Activated CD8-positive, alpha-beta memory T cell treated with anti-CD3 and anti-CD28 coated beads, Interleukin-2, amount 50 U/mL, for 48 hours (primary cell): ENCODE measurements around the gene EPHB2.

Experiments used
- DNase-seq: peaks from one replicate; pipeline ENCODE4 v3.0.0-alpha.2; 2020

The EPHB2 gene

DNA sequence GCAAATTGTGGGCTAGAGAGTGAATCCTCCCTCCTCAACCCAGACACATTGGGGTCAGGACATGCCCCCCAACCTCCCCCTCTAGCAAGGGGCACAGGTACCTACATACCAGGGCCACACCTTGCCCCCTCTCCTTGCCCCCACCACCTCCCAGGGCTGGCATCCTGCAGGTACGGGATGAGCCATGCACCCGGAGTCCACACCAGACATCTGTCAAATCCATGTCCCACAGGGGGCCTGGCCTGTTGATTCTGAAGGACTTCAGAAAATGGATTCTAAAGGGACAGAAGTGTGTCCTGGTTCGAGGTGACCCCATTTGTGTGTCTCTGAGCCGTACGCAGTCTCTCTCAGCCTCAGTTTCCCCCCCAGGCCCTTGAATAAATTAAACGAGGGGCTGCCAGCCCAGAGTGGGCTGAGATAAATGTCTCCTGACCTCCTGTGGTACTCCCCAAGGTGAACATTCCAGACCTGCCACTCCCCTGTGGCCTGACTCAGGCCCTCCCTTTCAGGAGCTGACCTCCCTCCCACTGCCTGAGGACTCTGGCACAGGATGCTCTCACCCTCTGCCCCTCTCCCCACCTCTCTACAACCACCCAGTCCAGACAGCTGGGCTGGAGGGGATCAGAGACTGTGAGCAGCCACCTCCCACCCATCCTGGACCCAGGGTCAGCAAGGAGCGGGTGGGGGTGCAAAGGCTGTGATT, 94.5 kb downstream of the EPHB2 start:
- no peak for DNase-seq

DNA sequence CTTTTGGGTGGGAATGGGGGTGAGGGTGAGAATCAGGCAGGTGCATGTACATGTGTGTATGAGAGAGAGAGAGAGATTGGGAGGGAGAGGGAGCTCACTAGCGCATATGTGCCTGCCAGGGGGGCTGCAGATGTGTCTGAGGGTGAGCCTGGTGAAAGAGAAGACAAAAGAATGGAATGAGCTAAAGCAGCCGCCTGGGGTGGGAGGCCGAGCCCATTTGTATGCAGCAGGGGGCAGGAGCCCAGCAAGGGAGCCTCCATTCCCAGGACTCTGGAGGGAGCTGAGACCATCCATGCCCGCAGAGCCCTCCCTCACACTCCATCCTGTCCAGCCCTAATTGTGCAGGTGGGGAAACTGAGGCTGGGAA, 95.0 kb downstream of the EPHB2 start:
- no peak for DNase-seq

DNA sequence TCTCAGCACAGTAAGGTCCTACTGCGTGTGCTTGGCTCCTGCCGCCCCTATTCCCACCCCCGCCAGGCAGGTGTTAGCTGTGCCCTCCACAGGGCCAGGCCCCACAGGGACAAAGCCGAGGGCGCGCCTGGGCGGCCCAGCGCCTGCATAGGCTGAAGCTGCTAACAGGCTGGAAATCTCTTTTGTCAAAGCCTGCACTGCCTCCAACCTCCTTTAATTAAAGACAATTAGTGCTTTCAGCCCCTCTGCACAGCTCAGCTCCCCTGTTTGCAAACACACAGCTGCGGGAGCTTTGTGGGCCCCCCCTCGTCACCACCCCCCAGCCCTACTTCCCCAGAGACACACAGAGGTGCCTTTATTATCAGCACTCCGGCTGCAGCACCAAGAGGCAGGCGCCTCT, 95.9 kb downstream of the EPHB2 start:
- no peak for DNase-seq

DNA sequence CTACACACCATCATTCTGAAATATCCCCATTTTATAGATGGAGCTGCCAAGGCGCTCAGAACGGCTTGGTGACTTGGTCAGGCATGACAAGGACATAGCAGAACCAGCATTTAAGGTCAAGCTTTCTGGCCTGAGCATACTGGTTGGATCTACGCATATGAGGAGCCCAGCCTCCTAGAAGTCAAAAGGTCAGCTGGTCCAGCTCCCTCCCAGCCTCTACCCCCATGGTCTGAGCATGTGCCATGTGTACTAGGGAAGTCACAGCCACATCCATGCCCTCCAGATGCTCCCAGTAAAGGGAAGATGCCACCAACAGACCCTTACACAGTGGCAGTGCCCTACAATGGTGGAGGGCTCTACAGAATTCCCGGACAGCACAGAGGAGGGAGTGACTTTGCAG, 96.7 kb downstream of the EPHB2 start:
- no peak for DNase-seq

DNA sequence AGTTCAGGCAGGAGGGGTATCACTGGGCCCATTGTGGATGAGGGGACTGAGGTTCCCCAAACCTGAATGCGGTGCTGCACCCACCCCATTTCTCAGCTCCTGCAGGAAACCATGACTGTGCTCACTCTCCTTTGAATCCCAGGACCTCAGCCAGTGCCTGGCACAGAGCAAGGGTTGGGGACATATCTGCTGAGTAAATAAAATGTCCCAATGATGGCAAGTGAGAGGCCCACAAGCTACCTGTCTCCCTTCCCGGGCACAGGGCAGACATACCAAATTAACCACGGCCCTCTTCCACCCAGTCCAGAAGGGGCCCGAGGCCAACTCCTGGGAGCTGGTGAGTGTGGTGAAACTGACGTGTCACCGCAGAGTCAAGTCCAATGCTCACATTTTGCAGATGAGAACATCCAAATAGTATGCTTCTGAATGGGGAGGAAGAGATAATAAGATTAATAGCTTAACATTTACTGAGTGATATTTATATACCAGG, 97.6 kb downstream of the EPHB2 start:
- DNase-seq, result no peak

DNA sequence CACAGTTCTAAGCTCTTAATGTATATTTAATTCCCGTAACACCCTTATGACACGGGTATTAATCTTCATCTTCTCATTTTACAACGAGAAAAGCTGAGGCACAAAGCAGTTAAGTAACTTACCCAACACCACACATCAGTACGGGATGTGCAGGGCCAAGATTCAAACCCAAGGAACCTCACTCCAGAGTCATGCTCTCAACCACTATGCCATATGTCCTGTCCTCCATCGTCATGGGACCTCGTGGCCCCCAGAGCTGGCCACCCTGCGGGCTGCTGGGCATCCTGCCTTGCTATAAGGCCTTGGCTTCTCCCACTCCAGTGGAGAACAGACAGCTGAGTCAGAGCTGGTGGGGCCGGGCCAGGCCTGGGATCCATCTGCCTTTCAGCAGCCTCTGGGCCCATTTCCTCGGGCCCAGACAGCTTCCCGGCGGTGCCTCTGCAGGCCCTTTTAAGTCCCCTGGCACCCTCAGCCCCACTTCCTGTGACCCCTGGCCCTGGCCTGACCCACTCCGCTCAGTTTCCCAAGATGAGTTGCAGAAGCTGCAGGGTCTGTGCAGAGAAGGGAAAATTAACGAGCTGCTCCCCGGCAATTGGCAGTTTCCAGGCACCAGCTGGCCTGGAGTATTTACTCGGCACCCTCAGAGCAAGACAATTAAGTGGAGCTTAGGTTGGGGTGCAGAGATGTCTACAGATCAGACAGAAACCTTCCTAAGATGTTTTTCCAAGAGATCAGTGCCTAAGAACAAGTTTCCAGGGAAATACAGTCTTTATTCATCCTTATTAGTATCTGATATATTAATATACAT, 98.2 kb downstream of the EPHB2 start:
- no peak for DNase-seq

DNA sequence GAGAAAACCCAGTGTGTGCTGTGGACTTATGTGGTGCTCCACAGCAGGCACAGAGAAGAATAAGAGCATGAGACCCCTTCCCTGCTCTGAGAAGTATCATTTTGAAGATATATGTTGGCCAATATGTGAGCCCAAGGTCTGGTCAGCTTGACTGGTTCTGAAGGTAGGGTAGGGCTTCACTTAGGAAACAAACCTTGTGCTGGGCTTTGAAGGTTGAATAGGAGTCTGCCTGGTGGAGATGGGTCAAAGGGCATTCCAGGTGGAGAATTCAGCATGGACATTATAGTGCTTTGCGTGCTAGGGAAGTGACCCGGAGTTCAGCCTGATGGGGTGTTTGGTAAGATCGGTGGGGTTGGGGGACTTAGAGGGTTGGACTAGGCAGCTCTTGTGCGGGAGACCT, 99.1 kb downstream of the EPHB2 start:
- DNase-seq, result no peak

DNA sequence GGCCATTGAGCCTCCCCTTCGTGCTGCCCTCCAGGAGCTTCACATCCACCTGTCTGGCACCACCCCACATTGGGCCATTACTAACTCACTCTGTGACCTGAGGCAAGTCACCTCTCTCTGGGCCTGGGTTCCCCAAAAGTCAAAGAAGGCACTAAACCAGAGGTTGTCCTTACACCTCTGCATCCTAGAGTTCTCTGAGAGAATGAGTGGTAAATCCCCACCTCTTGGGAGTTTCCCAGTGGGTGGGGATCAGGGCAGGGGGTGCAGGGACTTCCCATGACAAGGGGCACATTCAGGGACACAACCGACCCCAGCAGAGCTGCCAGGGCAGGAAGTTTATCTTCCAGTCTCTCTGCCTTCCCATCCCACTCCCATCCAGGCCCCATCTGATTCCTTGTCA, 99.7 kb downstream of the EPHB2 start:
- DNase-seq, result no peak

DNA sequence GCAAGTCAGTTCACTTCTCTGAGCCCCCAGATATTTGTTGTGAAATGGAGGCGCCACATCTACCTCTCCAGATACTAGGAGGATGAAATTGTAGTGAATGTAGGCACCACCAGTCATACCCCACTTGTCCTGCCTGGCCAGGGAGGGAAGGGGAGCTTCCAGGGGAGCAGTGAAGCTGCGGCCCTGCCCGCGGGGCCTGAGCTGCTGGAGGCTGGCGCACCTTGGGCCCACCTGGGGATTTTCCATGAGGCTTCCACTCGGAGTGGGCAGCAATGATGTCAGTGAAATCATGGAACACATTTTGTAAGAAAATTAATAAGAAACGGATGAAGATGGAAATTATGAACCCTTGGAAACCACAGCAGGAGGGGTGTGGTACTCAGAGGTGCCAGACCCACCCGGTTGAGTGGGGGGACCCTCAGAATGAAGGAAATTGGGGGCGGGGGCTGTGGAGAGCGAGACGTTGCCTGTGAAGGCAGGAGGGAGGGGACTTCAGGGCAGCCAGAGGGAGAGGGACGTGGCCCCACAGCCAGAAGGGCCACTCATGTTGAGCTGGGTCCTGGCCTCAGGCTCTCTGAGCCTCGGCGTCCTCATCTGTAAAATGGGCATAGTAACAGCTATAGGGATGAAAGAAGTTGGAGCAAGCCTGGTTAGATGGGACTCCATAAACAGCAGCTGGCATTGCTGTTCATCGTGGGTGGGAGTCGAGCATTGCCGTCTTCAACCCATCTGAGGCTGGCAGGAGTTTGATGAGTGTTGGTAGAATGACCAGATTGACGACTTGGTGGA, 101.6 kb downstream of the EPHB2 start:
- DNase-seq, result no peak

DNA sequence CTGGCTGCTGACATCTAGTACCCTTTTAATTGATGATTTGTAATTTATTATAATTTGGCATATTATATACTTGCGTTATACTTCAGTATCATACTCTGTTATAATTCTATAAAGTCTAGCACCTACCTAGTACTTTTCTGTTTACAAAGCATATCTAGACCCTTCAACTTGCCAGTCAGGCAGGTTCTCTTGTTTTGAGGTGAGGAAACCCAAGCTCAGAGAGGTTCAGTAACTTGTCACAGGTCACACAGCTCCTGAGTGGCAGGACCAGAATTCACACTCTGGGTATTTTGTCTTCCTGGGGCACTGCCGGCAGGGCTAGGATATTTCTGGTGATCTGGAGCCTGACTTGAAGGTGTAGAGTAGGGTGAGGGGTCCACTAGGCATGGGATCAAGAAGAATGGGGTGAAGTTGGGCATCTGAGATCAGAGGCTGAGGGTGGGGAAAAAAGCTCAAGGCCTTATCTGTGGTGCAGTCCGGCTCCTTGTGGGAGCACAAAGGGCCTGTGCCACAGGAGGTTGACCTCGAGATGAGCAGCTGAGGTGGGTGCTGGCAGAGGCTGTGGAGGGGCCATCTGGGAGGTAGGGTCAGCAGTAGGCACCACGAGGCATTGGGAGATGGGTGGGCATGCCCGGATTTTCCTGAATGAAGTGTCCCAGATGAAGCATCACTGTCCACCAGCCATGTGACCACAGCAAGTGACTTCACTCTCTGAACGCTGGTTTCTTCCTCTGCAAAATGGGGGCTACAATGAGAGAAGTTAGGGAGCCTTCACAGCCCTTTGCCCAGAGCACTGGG, 102.6 kb downstream of the EPHB2 start:
- no peak for DNase-seq

DNA sequence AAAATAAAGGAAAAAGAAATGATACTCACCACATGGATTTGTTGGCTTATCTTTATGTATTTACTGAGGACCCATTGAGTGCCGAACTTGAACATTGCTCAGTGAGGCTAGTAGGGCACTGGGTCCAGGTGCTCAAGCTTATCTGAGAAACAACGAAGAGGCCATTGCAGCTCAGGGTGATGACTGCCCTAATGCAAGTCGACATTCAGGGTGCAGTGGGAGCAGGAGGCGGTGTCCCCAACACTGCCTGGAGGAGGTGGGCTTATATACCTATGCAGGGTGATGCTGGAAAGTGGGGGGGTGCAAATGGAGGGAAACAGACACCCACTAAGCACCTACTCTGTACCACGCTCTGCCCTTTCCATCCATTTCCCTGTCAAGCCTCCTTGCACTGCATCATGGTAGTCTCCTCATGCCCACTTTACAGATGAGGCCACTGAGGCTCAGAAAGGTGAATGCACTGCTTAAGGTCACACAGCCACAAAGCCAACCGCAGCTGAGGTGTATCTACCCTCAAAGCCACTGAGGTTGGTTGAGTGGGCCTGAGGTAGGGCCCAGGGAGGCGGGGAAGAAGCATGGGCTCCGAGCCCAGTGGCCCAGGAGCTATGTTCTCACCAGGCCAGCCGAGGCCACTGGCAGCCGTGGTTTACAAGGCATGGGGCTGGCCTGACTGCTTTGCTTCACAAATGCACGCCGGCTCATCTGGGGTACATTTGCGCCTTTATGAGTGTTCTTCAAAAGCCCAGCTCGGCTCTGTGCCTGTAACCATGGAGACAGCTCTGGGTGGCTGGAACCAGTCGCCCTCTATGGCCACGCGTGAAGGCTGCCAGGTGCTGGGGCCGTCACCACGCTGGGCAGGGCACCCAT, 103.8 kb downstream of the EPHB2 start:
- no peak for DNase-seq

DNA sequence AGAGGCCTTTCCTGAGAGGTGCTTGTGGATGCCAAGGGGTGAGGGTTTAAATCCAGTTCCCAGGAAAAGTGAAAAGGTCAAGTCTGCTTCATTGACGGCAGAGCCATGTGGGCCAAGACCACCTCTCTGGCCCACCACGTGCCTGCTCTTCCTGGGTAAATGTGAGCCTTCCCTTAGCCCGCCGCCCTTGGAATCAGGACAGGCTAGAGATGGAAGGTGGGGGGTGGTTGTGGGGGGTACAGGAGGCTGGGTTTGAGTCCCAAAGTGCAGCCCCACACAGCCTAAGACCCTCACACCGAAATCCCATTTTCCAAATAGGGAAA, 104.4 kb downstream of the EPHB2 start:
- DNase-seq, result no peak

DNA sequence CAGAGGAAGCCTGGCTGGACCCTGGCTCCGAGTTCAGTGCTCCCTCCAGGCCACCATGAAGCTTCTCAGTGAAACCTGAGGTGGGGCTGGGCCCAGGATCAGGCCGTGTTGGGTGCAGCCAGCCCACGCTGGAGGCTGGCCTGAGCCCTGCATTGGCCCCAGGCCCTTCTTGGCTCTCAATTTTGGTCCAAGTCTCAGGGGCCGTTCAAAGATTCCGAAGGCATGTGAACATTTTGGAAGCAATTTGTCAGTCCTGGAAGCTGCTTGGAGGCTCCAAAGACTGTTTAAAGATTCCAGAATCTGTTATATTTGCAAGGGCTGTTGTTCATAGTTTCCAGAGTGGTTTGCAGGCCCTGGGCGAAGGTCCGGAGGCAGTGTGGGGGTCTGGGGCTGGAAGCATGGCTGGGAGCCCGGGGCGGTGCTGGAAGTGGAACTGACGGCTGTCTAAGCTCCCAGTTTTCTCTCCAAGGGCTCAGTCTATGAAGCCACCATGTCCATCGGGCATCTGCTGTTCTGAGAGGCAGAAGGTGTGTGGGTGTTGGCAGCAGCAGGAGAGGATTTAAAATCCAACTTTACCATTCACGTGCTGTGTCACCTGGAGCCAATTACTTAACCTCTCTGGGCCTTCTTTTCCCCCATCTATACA, 104.9 kb downstream of the EPHB2 start:
- no peak for DNase-seq

DNA sequence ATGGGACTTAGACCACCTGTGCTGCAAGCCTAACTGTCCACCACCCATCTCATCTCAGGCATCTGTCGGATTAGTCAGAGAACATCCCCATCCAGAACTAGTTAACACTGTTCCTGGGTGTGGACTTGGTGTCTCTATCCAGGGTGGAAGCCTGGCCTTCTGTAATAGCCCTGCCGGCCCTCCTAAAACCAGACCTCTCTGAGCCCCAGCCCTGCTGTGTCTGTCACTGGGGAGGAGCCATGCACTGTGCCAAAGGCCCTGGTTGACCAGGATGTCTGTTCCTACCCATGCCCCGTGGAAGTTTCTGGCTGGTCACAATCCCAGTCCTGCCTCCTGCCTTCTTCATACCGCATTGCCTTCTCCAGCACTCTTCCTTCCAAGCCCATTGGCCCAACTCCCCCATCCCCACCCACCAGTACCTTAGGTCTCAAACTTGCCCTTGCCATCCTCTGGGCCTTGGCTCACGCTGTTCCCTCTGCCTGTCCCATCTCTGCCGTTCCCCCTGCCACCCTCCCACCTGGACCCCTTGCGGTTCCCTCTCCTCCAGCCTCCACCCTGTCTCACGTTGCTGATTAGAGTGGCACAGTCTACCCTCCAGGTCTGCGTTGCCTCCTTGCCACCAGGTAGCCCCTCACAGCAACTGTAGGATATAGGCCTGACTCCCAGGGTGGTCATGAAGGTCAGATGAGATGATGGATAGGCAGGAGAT, 105.6 kb downstream of the EPHB2 start:
- DNase-seq, result no peak

DNA sequence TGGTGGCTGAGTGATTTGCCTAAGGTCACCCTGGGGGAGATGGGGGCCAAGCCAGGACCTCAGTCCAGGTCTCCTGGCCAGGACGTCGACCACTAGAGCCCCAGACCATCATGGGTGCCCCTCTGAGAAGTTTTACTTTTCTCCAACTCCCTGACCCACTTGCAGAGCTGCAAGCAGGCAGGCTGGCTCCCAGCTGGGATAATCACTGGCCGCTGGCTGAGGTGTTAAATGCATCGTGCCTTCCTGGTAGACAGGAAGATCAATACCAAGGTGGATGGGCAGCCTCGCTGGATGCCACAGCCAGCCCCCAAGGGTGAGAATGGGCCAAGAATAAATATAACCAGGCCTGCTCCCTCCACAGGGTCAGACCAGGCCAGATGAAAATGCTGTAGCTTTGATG, 106.2 kb downstream of the EPHB2 start:
- DNase-seq, result no peak

DNA sequence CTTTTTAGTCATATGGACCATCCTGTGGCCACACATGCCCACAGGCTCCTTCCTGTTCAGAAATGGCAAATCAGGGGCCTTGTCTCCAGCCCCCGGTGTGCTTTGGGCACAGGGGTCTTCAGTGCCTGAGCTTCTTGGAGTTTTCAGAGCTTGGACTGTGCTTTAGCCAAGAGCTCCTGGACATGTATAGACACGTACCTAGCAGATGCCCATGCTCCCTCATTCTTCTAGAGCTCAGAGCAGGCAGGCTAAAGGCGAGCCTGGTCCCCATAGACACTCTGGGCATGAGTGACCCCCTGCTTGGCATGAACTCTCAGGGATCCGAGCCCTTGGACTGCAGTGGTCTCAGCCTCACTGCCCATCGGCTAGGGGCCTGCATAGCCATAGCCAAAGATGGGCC, 106.8 kb downstream of the EPHB2 start:
- DNase-seq, result no peak

DNA sequence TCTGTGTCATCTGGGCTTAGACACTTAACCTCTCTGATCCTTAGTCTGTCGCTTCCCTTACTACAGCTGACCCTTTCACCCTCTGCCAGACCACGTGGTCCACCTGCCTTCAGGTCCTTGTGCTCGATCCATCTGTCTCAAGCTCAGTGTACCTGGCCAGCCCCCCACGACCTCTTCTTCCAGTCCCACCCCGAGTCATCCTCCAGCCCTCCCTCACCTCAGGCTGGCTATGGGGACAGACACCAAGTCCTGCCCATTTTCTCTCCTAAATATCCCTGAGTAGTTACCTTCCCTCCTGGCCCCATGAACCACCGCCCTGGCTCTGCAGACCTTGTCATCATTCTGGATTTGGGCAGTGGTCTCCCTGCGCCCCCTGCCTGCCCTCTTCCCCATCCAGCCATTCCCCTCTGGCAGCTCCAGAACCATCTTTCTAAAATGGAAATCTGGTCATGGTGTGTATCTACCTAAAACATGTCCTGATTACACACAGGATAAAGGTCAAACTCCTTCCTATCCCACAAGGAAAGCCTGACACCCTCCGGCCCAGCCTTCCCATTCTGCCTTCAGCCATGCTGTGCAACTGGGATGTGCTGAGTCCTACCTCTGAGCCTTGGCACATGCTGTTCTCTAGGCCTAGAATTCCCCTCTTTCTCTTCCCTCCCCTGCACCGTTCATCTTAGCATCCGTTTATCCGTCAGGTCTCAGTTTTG, 107.6 kb downstream of the EPHB2 start:
- no peak for DNase-seq

DNA sequence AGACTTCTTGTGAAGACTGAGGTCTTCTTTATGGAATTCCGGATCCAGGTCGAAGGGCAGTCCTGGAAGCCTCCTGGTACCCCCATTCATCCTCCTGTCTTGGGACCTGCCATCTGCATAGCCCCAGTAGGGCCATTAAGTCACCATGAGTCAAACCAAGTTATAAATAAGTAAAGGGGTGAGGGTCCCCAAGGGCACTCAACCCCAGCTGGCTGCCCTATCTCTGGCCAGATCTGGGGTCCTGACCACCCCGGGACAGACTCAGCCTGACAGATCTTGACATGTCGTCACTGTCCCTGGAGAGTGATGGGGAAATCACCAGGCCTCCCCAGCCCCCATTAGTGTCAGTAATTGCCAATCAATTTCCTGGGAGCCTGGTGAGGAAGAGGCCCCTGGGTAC, 108.7 kb downstream of the EPHB2 start:
- DNase-seq, result no peak

DNA sequence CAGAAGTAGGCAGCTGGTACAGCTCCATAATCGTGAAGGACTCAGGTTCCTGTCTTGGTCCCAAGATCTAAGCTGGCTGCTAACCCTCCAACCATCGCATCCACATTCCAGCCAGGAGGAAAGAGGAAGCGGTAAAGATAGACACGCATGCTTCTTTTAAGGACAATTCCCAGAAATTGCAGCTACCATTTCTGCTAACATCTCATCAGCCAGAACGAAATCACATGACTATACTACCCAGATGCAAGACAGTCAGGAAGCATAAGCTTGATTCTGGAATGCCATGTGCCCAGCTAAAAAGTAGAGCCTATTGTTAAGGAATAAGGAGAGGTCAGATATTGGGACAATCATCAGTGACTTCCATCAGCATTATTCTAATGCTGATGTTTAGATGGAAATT, 110.4 kb downstream of the EPHB2 start:
- DNase-seq, result no peak

DNA sequence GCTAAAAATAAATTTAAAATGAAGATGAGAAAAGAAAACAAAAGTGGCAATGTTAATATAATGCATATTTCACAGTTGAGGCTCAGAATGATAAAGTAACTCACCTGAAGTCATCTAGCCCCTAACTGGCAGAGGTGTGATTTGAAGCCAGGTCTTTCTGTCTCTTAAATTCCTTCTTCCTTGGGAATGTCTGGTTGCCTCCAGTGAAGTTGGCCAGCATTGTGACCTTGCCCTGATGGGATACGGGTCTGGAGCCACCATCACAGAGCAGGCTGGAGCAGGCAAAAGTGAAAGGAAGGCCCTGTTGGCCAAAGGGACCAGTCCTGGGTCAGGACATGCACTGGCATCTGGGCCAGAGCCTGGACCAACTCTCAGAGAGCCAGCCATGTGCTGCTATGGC, 111.7 kb downstream of the EPHB2 start:
- DNase-seq, result no peak
